Measurements from ENCODE around the gene SCUBE1. TPM values are rescaled to one million over a fixed set of nuclear protein-coding genes. Genes with fewer than 3 reads are reported as not detected.

Gene SCUBE1
- total RNA-seq, 1 donor from 2014 or later, result 16.6 TPM

DNA sequence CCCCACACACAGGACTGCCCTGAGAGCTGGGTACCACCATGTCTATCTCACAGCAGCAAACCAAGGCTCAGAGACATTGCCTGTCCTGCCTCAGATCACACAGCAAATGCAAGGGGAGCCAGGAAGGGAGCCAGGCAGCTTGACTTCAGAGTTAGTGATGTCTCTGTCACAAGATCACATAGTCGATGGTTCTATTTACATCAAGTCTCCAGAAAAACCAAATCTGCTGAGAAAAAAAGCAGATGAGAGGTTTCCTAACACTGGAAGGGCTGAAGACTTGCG lies 16.1 kb downstream of the SCUBE1 start:
- DNase-seq (no peak), ATAC-seq (no peak)
- H3K4me1 ChIP-seq, result no peaks in the 10 kb centered on the region
- H3K9me3 ChIP-seq, result no peaks in the 10 kb centered on the region
- intact Hi-C loops (cut with DNase I), result no loop called here
- TF ChIP-seq, protein P1, sequence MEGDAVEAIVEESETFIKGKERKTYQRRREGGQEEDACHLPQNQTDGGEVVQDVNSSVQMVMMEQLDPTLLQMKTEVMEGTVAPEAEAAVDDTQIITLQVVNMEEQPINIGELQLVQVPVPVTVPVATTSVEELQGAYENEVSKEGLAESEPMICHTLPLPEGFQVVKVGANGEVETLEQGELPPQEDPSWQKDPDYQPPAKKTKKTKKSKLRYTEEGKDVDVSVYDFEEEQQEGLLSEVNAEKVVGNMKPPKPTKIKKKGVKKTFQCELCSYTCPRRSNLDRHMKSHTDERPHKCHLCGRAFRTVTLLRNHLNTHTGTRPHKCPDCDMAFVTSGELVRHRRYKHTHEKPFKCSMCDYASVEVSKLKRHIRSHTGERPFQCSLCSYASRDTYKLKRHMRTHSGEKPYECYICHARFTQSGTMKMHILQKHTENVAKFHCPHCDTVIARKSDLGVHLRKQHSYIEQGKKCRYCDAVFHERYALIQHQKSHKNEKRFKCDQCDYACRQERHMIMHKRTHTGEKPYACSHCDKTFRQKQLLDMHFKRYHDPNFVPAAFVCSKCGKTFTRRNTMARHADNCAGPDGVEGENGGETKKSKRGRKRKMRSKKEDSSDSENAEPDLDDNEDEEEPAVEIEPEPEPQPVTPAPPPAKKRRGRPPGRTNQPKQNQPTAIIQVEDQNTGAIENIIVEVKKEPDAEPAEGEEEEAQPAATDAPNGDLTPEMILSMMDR (IDR thresholded peaks at IDR 0.05), result no peak
- H3K27ac ChIP-seq, result no peak overlapping the region
- no peaks in the 10 kb centered on the region for H3K27me3 ChIP-seq (ENCODE audit: low read depth)
- H3K36me3 ChIP-seq, result no peaks in the 10 kb centered on the region
- no peak overlapping the region for H3K4me3 ChIP-seq

DNA sequence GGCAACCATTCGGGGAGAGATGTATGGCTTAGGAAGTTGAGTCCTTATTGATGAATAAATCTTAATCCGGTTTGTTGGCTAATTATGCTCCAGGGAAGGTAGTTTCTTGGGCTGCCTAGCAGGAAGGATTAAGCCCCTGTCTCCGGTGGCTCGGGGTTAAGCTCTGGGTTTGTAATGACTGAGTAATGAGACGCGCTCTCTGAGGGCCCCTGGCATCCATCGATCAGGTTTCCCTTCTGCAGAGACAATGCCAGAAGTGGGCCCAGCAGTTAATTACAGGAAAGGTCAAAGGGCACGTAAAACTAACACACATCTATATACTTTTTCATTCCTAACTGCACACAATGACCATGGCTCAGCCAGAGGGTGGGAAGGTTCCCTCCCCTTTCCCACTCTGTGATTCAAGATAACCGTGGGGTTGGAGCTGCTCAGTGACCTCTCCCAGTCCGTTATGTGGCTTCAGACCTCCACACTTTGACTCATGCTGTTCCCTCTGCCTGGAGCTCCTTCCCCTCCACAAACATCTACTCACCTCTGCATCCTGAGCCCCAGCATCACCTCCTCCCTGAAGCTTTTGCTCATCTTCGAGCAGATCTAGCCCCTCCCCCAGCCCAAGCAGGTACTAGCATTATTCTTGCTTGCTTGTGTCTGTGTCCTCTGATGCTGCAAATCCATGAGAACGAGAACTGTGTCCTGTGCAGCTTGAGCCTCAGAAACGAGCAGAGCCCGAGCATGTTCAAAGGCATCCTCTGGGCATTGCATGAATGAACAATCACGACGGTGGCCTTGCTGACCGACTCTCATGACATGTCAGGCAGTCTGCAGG lies 16.6 kb downstream of the SCUBE1 start:
- intact Hi-C loops (cut with DNase I), result no loop called here
- no peaks in the 10 kb centered on the region for H3K27me3 ChIP-seq (ENCODE audit: low read depth)
- no peaks in the 10 kb centered on the region for H3K9me3 ChIP-seq
- no peak overlapping the region for H3K4me3 ChIP-seq
- no peaks in the 10 kb centered on the region for H3K4me1 ChIP-seq
- DNase-seq, result no peak
- no peaks in the 10 kb centered on the region for H3K36me3 ChIP-seq
- H3K27ac ChIP-seq, result no peak overlapping the region
- TF ChIP-seq, protein P1 (IDR thresholded peaks at IDR 0.05), result no peak
- ATAC-seq, result no peak

DNA sequence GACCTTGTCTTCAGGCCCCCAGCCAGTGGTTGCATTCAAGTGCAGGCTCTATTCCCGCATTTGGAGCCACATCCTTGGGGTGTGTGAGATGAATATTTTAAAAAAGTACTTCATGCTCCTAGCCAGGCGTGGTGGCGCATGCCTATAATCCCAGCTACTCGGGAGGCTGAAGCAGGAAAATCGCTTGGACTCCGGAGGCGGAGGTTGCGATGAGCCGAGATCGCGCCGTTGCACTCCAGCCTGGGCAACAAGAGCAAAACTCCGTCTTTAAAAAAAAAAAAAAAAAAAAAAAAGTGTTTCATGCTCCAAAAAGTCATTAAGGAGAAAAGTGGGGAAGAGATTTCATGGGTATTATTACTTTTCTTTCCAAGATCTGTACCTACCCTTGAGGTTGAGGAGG lies 18.0 kb downstream of the SCUBE1 start:
- TF ChIP-seq, protein P1 (IDR thresholded peaks at IDR 0.05), result no peak
- no peak overlapping the region for H3K27ac ChIP-seq
- no peaks in the 10 kb centered on the region for H3K9me3 ChIP-seq
- no peaks in the 10 kb centered on the region for H3K4me1 ChIP-seq
- no peaks in the 10 kb centered on the region for H3K27me3 ChIP-seq (ENCODE audit: low read depth)
- ATAC-seq (no peak), DNase-seq (no peak)
- H3K4me3 ChIP-seq, result no peak overlapping the region
- no peaks in the 10 kb centered on the region for H3K36me3 ChIP-seq
- intact Hi-C loops (cut with DNase I), result no loop called here

DNA sequence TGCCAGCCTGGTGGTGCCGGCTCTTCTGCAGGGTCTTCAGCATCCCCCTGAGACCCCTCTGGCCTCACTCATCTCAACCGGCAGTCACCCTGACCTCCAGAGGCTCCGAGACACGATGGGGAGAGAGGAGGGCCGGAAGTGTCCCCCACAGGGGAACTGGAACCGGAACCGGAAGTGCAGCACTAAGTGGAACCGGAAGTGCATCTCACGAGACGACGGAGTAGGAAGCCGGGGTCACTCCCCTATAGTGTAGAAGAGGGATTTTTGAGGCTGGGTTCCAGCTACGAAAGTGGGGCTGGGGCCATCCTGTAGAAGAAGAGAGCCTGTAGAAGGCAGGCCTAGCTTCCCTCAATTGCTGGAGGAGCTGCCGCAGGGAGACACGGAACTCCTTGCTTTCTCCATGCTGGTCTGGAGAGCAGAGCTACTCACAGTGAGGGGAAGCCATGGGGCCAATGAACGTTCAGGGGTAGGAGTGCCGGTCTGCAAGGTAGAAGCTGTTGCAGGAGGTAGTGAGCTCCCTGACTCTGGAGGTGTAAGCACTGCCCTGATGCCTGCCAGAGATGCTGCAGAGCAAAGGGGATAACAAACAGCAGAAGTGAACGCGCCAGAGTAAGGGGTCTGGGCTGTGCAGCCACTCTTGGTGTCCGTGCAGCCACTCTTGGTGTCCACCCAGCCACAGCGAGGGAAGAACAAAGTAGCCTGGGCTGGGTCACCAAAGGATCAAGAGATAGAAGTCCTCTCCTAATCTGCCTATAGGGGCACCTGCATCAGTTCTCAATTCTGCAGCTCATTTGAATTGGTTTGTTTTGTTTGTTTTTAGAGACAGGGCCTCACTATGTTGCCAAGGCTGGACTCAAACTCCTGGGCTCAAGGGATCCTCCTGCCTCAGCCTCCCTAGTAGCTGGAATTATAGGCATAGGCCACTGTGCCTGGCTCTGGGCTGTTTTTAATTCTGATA lies 21.9 kb downstream of the SCUBE1 start:
- Histone ChIP-seq H3K4me3 (no peak overlapping the region), H3K27me3 (ENCODE audit: low read depth) (no peaks in the 10 kb centered on the region), H3K9me3 (no peaks in the 10 kb centered on the region), H3K27ac (no peak overlapping the region), H3K36me3 (no peaks in the 10 kb centered on the region), H3K4me1 (no peaks in the 10 kb centered on the region)
- intact Hi-C loops (cut with DNase I), result no loop called here
- TF ChIP-seq, protein P1 (IDR thresholded peaks at IDR 0.05), result no peak
- no peak for DNase-seq
- no peak for ATAC-seq

DNA sequence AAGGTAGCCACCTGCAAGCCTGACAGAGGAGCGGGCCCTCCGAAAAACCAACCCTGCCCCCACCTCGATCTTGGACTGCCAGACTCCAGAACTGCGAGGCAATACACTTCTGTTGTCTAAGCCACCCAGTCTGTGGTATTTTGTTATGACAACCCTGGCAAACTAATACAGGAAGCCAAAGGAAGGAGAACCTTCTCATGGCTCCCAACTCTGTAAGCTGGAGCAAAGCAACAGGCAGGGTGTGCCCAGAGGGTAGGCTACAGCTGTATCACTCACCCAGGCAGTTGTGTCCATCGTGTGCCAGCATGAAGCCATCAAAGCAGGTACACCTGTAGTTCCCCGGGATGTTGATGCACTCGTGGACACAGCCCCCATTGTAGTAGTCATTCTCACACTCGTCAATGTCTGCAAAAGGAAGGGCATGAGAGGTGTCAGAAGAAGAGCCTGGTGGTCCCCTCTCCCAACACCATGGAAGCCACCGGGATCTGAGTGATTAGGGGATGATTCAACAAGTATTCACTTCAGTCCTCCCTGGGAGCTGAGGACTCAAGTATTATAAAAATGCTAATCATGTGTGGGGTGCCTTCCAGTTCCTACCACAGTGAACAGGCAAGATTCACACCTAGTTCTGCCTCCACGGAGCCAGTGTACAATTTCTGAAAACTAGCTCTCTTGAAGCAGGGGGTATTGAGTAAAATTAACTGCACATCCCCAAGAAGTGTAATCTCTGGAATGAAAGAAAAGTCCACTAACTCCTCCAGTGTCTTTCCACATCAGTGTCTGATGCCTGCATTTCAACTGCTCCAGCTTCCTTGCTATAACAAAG lies 23.3 kb downstream of the SCUBE1 start:
- Histone ChIP-seq H3K36me3 (no peaks in the 10 kb centered on the region), H3K27me3 (ENCODE audit: low read depth) (no peaks in the 10 kb centered on the region), H3K4me3 (no peak overlapping the region), H3K27ac (no peak overlapping the region), H3K9me3 (no peaks in the 10 kb centered on the region), H3K4me1 (no peaks in the 10 kb centered on the region)
- DNase-seq (no peak), ATAC-seq (no peak)
- TF ChIP-seq, protein P1 (IDR thresholded peaks at IDR 0.05), result no peak
- intact Hi-C loops (cut with DNase I), result no loop called here
